Fibroblast of lung (primary cell): ENCODE results near the gene DZIP1. TPM values are rescaled to one million over a fixed set of nuclear protein-coding genes. Genes with fewer than 3 reads are reported as not detected.

Source experiments
- DNase-seq, 2 donors: peaks; one replicate each; pipeline versions ENCODE4 v3.0.0 to v3.0.0-alpha.2; 2010; ENCODE audit warnings: low read depth in 2 of 2
- H2AFZ ChIP-seq: 2 replicates; pipeline ENCODE4 v1.5.1; 2012; ENCODE audit warnings: low read length, control low read depth, inconsistent platforms
- H3K27ac ChIP-seq: 2 replicates; pipeline ENCODE4 v1.5.1; 2011; ENCODE audit warnings: low read length, control low read depth; ENCODE audit not compliant: insufficient read depth
- H3K27me3 ChIP-seq: 2 replicates; pipeline ENCODE4 v1.5.1; 2011; ENCODE audit warnings: mild to moderate bottlenecking, low read length; ENCODE audit not compliant: control insufficient read depth, insufficient read depth
- H3K36me3 ChIP-seq: 2 replicates; pipeline ENCODE4 v1.5.1; 2011; ENCODE audit warnings: low read length; ENCODE audit not compliant: control insufficient read depth, insufficient read depth
- H3K4me1 ChIP-seq: 2 replicates; pipeline ENCODE4 v1.5.1; 2011; ENCODE audit warnings: low read length; ENCODE audit not compliant: control insufficient read depth, insufficient read depth; ENCODE audit errors: extremely low read depth
- H3K4me2 ChIP-seq: 2 replicates; pipeline ENCODE4 v1.5.1; 2011; ENCODE audit warnings: low read length, control low read depth; ENCODE audit not compliant: insufficient read depth; ENCODE audit errors: extremely low read depth
- H3K4me3 ChIP-seq, 4 experiments: fragments of 200-600 bp in 1 of 4; sonication (generic) in 1 of 4; replicated peaks in 1 of 4; 2 replicates each; pipeline ENCODE4 v1.5.1; 2011 to 2016; ENCODE audit warnings: low read length in 4 of 4, low read depth in 3 of 4, mild to moderate bottlenecking in 3 of 4, control low read depth in 2 of 4, inconsistent platforms in 1 of 4, mixed read lengths in 1 of 4; ENCODE audit not compliant: insufficient read depth in 1 of 4; ENCODE audit errors: control extremely low read depth in 1 of 4
- H3K79me2 ChIP-seq: 2 replicates; pipeline ENCODE4 v1.5.1; 2012; ENCODE audit warnings: mild to moderate bottlenecking, low read length, inconsistent platforms; ENCODE audit not compliant: control insufficient read depth, insufficient read depth
- H3K9ac ChIP-seq: 2 replicates; pipeline ENCODE4 v1.5.1; 2011; ENCODE audit warnings: mild to moderate bottlenecking, low read length, control low read depth; ENCODE audit not compliant: insufficient read depth
- H3K9me3 ChIP-seq: 2 replicates; pipeline ENCODE4 v1.5.1; 2012; ENCODE audit warnings: low read depth, low read length; ENCODE audit not compliant: control insufficient read depth, insufficient read depth
- H4K20me1 ChIP-seq: 2 replicates; pipeline ENCODE4 v1.5.1; 2011; ENCODE audit warnings: low read length; ENCODE audit not compliant: control insufficient read depth, insufficient read depth; ENCODE audit errors: extremely low read depth
- CTCF ChIP-seq, 2 donors: IDR thresholded peaks in 1 of 2; conservative IDR thresholded peaks in 1 of 2; 1 replicate in 1 of 2; 2 replicates in 1 of 2; pipeline ENCODE4 v1.5.1; 2011 to 2012; ENCODE audit warnings: low read length in 2 of 2, control low read depth in 1 of 2, inconsistent platforms in 1 of 2, low read depth in 1 of 2, mild to moderate bottlenecking in 1 of 2
- EZH2 ChIP-seq: IDR thresholded peaks from 2 replicates; pipeline ENCODE4 v1.5.1; 2012; ENCODE audit warnings: low read length, control low read depth, mild to moderate bottlenecking; ENCODE audit errors: missing control alignments
- polyA plus RNA-seq, 2 donors: library from polyadenylated mRNA; depleted of rRNA in 1 of 2; stranded (reverse) in 1 of 2; unstranded in 1 of 2; fragments of >200 nt; gene quantifications; 2 replicates each; pipeline ENCODE4 v1.2.1, GENCODE V29; 2011 to 2012; ENCODE audit warnings: missing spikeins in 1 of 2
- total RNA-seq: library from RNA; depleted of rRNA; stranded (reverse); fragments of >200 nt; gene quantifications from 2 replicates; pipeline ENCODE4 v1.2.1, GENCODE V29; 2014

Gene DZIP1
- total and polyA plus RNA-seq, 2 donors (not counting 1 experiment from before 2014, with no cell fraction given): 24.0 to 37.3 TPM

- H3K4me2 ChIP-seq: no peak overlapping the region
- H4K20me1 ChIP-seq: no peaks in the 10 kb centered on the region
- no peak overlapping the region for H3K4me3 ChIP-seq
- no peak overlapping the region for H3K9ac ChIP-seq
- peaks cover 6% of the 10 kb centered on the region for H3K36me3 ChIP-seq
- TF ChIP-seq CTCF (conservative IDR thresholded peaks at IDR 0.05 in 1 of 2, IDR thresholded peaks at IDR 0.05 in 1 of 2; ENCODE audit: low read depth in 1 of 2, low read length in 2 of 2) (no peak), EZH2 (no peak)
- H3K9me3 ChIP-seq: no peaks in the 10 kb centered on the region
- no peak overlapping the region for H3K27ac ChIP-seq
- no peaks in the 10 kb centered on the region for H3K79me2 ChIP-seq
- DNase-seq: peak in 1 of 2 donors; percentile 35
- no peak overlapping the region for H2AFZ ChIP-seq
- no peaks in the 10 kb centered on the region for H3K4me1 ChIP-seq
- H3K27me3 ChIP-seq: no peaks in the 10 kb centered on the region
Observed at GRCh38 chr13:95623141-95623540, 21.4 kb downstream of the DZIP1 start.

- Histone ChIP-seq H3K27ac (no peak overlapping the region), H3K9me3 (no peaks in the 10 kb centered on the region), H3K4me2 (no peak overlapping the region), H3K79me2 (no peaks in the 10 kb centered on the region), H3K9ac (no peak overlapping the region), H2AFZ (no peak overlapping the region), H3K4me3 (no peak overlapping the region), H3K27me3 (no peaks in the 10 kb centered on the region), H4K20me1 (no peaks in the 10 kb centered on the region), H3K36me3 (peaks cover 7% of the 10 kb centered on the region), H3K4me1 (no peaks in the 10 kb centered on the region)
- TF ChIP-seq CTCF (conservative IDR thresholded peaks at IDR 0.05 in 1 of 2, IDR thresholded peaks at IDR 0.05 in 1 of 2; ENCODE audit: low read depth in 1 of 2, low read length in 2 of 2) (no peak), EZH2 (no peak)
- DNase-seq: no peak
Observed at GRCh38 chr13:95620825-95621498, 23.5 kb downstream of the DZIP1 start.

- TF ChIP-seq EZH2: no peak
- TF ChIP-seq CTCF (conservative IDR thresholded peaks at IDR 0.05 in 1 of 2, IDR thresholded peaks at IDR 0.05 in 1 of 2; ENCODE audit: low read depth in 1 of 2, low read length in 2 of 2): no peak
- DNase-seq: no peak
- Histone ChIP-seq H3K36me3 (peaks cover 7% of the 10 kb centered on the region), H3K27ac (no peak overlapping the region), H3K27me3 (no peaks in the 10 kb centered on the region), H4K20me1 (no peaks in the 10 kb centered on the region), H2AFZ (no peak overlapping the region), H3K4me2 (no peak overlapping the region), H3K4me3 (no peak overlapping the region), H3K4me1 (no peaks in the 10 kb centered on the region), H3K9ac (no peak overlapping the region), H3K9me3 (no peaks in the 10 kb centered on the region), H3K79me2 (no peaks in the 10 kb centered on the region)
Observed at GRCh38 chr13:95620030-95620824, 24.3 kb downstream of the DZIP1 start.
